ENCODE results near the gene GAK.
A peak's percentile ranks its signal among the peaks of the same experiment; 100 is the strongest.

Gene GAK

DNA sequence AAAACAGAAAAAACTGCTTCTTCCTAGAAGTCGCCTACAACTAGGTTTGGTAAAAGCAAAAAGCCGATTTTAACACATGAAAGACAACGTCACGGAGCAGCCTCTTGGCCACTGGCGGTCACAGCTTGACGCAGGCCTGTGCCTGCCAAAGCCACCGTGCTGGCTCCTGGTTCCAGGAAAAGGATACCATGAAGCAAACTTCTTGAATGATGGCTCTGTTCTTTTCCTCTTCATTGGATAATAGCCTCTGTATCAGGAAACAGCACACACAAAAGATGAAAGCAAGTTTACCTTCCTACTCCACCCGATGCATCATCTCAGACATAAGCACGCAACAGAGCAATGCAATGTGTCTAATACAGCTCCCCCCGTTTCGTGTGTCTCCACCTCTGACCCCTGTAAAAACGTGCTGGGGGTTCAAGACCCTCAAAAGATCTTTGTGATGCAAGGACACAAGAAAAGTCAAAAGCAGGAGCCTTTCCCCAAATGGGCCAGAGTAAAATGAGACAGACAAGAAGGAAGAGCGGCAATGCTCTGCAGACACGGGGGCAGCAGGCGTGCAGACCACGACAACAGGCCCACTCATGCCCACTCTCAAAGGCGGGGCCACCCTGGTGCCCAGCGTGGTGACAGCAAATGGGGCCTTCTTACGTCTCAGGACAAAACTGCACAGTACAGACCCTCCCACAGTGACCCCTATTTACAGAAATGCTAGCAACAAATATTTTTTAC is 19.4 kb downstream of the GAK start:
- intact Hi-C loops (cut with DNase I): no loop called here
- peak in 4 of 10 donors; percentile 42 to 85 (median 63) for DNase-seq

DNA sequence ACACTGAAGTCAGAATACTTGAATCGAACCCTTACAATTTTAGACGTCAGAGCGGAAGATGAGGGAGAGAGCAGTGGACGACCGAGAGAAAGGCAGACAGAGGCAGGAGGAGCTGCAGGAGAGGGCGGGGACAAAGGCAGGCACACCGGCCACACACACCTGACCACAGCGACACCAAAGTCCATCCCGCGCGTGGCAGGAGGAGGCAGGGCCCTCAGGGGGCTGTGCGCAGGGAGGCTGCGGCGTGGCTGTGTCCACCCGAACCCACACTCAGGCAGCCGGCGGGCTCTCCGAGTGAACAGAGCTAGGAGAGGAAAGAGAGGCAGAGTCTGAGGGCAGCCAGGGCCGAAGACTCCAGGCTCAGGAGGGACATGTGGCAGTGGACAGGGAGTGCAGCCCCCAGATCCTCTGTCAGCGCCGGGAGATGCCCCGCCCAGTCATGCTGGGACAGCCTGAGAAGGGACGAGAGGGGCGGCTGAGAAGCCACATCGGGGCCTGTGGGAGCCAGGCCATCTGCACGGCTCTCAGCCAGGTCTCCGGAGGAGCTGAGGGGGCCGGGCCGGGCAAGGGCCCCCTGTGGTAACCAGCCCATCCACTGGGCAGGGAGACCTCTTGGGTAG is 20.1 kb downstream of the GAK start:
- intact Hi-C loops (cut with DNase I): no loop called here

GRCh38 chr4:911221-911751 is 20.8 kb downstream of the GAK start:
- peak in 4 of 10 donors; percentile 10 to 65 (median 46) for DNase-seq
- intact Hi-C loops (cut with DNase I): no loop called here

More for the DNA sequence above, 20.1 kb downstream of the GAK start:
- DNase-seq: peak in 4 of 10 donors; percentile 27 to 74 (median 42)

- intact Hi-C loops (cut with DNase I): no loop called here
- peak in 3 of 10 donors; percentile 19 to 77 (median 75) for DNase-seq
These were observed 21.6 kb downstream of the GAK start for GRCh38 chr4:910366-911091.

- intact Hi-C loops (cut with DNase I): no loop called here
- DNase-seq: peak in 3 of 10 donors; percentile 51 to 82 (median 66)
These were observed 22.3 kb downstream of the GAK start for GRCh38 chr4:909821-910220.

GRCh38 chr4:909131-909571 is 23.0 kb downstream of the GAK start:
- peak in 3 of 10 donors; percentile 73 to 79 (median 76) for DNase-seq
- intact Hi-C loops (cut with DNase I): no loop called here

DNA sequence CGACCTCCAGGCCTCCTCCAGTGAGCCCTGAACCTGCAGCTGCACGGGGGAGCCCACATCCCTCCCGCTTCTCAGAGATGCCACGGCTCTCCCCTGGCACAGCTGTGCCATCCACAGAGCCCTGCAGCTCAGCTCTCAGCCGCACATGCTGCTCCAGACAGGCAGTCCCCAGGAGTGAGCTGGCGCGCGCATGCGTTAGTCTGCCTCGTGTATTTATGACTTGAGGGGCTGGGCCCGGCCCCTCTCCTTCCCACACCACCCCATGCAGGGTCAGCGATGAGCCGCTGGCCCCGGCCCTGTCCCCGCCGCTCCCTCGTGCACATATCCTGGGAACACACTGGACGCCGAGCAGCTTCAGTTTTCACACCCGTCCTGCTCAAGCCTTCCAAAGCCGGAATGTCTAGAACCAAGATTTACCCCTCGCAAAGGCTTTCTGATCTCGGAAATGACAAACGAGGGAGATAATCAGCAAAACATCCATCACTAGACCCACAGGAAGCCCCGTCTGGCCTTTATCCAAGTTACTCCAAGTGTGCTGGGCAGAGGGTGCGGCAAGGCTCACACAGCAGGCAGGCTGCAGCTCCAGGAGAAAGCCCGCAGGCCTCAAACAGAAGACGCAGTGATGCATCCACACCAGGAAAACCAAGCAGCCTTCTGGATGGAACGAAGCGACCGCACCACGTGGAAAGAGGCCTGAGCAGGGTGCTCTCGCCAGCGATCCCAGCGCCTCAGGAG is 24.3 kb downstream of the GAK start:
- intact Hi-C loops (cut with DNase I): no loop called here
- DNase-seq: peak in 3 of 10 donors; percentile 61 to 73 (median 72)

DNA sequence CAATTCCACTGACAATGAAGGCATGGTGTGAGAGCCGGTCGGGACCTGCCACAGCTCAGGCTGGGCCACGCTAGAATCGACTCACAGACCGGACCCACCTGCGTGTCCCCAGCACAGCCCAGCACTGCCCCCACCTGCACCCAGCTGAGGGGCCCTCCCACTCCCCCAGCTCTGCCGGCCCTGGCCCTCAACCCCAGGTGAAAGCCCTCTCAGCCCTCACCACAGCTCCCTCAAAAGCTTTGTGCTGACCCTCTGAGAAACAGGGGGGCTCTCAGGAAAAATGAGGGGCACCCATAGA is 25.1 kb downstream of the GAK start:
- intact Hi-C loops (cut with DNase I): no loop called here
- peak in 2 of 10 donors; percentile 59 to 70 for DNase-seq

GRCh38 chr4:906339-907102 is 25.6 kb downstream of the GAK start:
- peak in 3 of 10 donors; percentile 58 to 77 (median 77) for DNase-seq
- intact Hi-C loops (cut with DNase I): no loop called here

GRCh38 chr4:905485-906338 is 26.4 kb downstream of the GAK start:
- intact Hi-C loops (cut with DNase I): no loop called here
- peak in 3 of 10 donors; percentile 60 to 80 (median 74) for DNase-seq

- intact Hi-C loops (cut with DNase I): no loop called here
- no peak for DNase-seq
These were observed 28.8 kb downstream of the GAK start for GRCh38 chr4:903066-904046.

DNA sequence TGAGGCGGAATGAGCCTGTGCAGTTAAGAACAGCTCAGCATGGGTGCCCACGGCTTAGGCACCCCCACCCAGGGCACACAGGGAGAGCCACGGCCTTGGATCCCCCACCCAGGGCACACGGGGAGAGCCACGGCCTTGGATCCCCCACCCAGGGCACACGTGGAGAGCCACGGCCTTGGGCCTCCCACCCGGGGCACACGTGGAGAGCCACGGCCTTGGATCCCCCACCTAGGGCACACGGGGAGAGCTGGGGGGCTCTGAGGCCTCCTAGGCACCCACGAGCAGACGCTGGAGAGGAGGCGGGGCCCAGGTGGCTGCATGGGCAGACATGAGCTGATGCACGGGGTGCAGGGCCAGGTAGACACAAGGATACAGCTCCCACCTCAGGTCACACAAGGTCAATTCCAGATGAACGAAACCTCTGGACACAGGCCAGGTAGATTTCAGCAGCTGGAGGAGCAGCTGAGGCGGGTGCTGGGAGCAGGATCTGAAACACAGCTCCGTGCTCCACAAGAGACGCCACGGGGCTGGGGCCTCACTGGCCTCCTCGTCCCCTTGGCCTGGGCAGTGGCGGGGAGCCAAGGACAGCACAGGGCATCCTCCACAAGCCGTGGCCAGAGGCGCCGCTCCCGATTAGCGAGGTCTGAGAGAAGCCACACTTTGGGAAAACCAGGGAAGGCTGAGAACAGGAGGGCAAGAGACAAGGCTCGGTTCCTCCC is 30.8 kb downstream of the GAK start:
- intact Hi-C loops (cut with DNase I): no loop called here
- DNase-seq: no peak

- DNase-seq: no peak
- intact Hi-C loops (cut with DNase I): no loop called here
These were observed 31.4 kb downstream of the GAK start for GRCh38 chr4:900721-901120.

DNA sequence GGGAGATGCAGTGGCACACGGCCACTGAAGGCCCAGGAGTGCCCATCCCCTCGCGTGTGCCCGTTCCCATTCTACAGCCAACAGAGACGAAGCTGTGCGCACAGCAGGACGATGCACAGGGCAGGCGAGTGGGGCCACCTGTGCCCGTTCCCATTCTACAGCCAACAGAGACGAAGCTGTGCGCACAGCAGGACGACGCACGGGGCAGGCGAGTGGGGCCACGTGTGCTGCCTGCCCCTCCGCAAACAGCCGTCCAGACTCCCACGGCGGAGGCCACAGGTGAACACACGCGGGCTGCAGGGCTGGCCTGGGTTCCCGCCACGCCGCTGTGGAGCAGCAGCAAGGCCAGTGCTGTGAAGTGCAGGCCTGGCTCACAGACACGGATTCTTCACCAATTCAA is 32.0 kb downstream of the GAK start:
- no peak for DNase-seq
- intact Hi-C loops (cut with DNase I): no loop called here

- intact Hi-C loops (cut with DNase I): no loop called here
- DNase-seq: peak in 1 of 10 donors; percentile 78
These were observed 32.6 kb downstream of the GAK start for GRCh38 chr4:899556-899906.

DNA sequence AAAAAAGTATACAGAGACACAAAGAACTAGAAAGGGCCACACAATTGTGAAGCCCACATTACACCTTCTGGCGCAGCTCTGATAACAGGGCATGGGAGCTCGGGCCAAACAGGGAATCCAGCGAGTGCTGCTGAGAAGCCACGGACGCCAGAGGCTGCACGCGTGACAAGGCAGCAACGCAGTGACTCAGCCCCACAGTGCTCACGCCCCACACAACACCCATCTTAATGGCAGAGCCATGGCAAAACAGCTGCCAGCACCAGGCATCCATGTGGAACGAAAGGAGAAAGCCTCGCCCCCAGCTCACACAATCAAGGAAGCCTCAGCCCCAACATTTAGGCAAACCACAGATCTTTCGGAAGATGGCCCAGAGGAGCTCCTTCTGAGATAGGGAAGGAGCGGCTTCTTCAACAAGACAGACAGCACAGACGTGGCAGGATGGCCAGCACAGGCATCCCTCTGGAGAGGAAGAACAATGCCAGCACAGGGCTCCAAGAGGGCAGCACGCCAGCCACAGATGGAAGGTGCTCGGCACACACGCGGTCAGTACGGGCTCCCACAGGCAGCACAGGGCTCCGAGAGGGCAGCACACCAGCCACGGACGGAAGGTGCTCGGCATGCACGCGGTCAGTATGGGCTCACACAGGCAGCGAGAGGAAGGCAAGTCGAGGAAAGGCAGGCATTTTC is 33.1 kb downstream of the GAK start:
- intact Hi-C loops (cut with DNase I): no loop called here
- peak in 6 of 10 donors; percentile 25 to 84 (median 46) for DNase-seq
